Measurements from ENCODE around the gene RIN3. TPM values are rescaled to one million over a fixed set of nuclear protein-coding genes. Genes with fewer than 3 reads are reported as not detected.

The RIN3 gene
- total RNA-seq, 1 donor from 2014 or later, result 0.22 TPM

GRCh38 chr14:92599811-92600210 is 86.2 kb downstream of the RIN3 start:
- peaks cover 17% of the 10 kb centered on the region for H3K4me1 Mint-ChIP-seq
- Histone ChIP-seq H3K4me2 (no peak overlapping the region), H3K27ac (no peak overlapping the region), H3K4me3 (no peak overlapping the region), H3K79me2 (ENCODE audit: low read depth) (no peaks in the 10 kb centered on the region), H3K9ac (no peak overlapping the region), H3K27me3 (no peaks in the 10 kb centered on the region), H3K36me3 (no peaks in the 10 kb centered on the region), H4K20me1 (ENCODE audit: low read depth) (no peaks in the 10 kb centered on the region), H3K9me3 (ENCODE audit: low read depth) (no peaks in the 10 kb centered on the region), H2AFZ (replicated peaks) (no peak overlapping the region), H3K4me1 (peaks cover 6% of the 10 kb centered on the region), H3F3A (ENCODE audit: low read depth) (no peaks in the 10 kb centered on the region)
- DNase-seq (ENCODE audit: low spot score), result no peak
- H3K27ac Mint-ChIP-seq, result no peak overlapping the region
- no peak for TF ChIP-seq EZH2phosphoT487 (IDR thresholded peaks at IDR 0.05)
- TF ChIP-seq, protein P1, sequence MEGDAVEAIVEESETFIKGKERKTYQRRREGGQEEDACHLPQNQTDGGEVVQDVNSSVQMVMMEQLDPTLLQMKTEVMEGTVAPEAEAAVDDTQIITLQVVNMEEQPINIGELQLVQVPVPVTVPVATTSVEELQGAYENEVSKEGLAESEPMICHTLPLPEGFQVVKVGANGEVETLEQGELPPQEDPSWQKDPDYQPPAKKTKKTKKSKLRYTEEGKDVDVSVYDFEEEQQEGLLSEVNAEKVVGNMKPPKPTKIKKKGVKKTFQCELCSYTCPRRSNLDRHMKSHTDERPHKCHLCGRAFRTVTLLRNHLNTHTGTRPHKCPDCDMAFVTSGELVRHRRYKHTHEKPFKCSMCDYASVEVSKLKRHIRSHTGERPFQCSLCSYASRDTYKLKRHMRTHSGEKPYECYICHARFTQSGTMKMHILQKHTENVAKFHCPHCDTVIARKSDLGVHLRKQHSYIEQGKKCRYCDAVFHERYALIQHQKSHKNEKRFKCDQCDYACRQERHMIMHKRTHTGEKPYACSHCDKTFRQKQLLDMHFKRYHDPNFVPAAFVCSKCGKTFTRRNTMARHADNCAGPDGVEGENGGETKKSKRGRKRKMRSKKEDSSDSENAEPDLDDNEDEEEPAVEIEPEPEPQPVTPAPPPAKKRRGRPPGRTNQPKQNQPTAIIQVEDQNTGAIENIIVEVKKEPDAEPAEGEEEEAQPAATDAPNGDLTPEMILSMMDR (IDR thresholded peaks at IDR 0.05), result no peak
- no peak for TF ChIP-seq EZH2 (IDR thresholded peaks at IDR 0.05)
- H3K9me3 Mint-ChIP-seq, result no peaks in the 10 kb centered on the region
- H3K36me3 Mint-ChIP-seq, result no peaks in the 10 kb centered on the region
- no peak overlapping the region for H3K4me3 Mint-ChIP-seq
- H3K27me3 Mint-ChIP-seq (ENCODE audit: insufficient read depth, low read depth), result peaks cover 9% of the 10 kb centered on the region

GRCh38 chr14:92600318-92601053 is 86.9 kb downstream of the RIN3 start:
- no peak overlapping the region for H3K27ac ChIP-seq
- H3K36me3 ChIP-seq, result no peaks in the 10 kb centered on the region
- no peaks in the 10 kb centered on the region for H3F3A ChIP-seq (ENCODE audit: low read depth)
- H3K36me3 Mint-ChIP-seq, result no peaks in the 10 kb centered on the region
- H3K27me3 Mint-ChIP-seq (ENCODE audit: insufficient read depth, low read depth), result peaks cover 9% of the 10 kb centered on the region
- no peak overlapping the region for H3K4me3 Mint-ChIP-seq
- H4K20me1 ChIP-seq (ENCODE audit: low read depth), result no peaks in the 10 kb centered on the region
- peaks cover 6% of the 10 kb centered on the region for H3K4me1 ChIP-seq
- H3K9me3 ChIP-seq (ENCODE audit: low read depth), result no peaks in the 10 kb centered on the region
- TF ChIP-seq, protein P1 (IDR thresholded peaks at IDR 0.05), result no peak
- no peak for TF ChIP-seq EZH2 (IDR thresholded peaks at IDR 0.05)
- TF ChIP-seq EZH2phosphoT487 (IDR thresholded peaks at IDR 0.05), result no peak
- no peaks in the 10 kb centered on the region for H3K9me3 Mint-ChIP-seq
- no peaks in the 10 kb centered on the region for H3K27me3 ChIP-seq
- H2AFZ ChIP-seq (replicated peaks), result no peak overlapping the region
- no peaks in the 10 kb centered on the region for H3K79me2 ChIP-seq (ENCODE audit: low read depth)
- H3K4me1 Mint-ChIP-seq, result peaks cover 17% of the 10 kb centered on the region
- H3K4me2 ChIP-seq, result no peak overlapping the region
- H3K9ac ChIP-seq, result no peak overlapping the region
- H3K27ac Mint-ChIP-seq, result peak overlapping the region; percentile 85
- no peak overlapping the region for H3K4me3 ChIP-seq
- DNase-seq (ENCODE audit: low spot score), result no peak

DNA sequence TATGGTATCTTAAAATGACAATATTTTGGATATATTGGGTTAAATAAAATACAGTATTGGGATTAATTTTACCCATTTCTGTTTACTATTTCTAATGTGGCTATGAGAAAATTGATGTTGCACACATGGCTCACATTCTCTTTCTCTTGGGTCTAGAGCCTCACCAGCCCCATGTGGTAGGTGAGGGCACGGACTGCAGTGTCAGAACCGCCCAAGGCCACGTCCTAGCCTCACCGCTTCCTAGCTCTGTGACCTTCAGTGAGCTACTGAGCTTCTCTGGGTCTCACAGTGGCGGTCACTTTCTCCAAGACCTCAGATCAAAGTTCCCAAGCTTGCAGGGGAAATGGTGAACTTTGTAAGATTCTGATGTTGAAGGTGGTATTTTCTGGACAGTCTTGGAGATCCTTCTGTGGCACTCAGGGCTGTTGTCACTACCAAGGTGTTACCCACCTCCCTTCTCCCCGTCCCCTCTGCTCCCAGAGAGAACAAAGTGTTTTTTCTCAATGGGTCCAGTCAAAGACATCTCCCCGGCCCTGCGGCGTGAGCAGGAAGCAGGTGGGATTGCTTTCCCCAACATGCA is 87.6 kb downstream of the RIN3 start:
- no peak overlapping the region for H3K27ac Mint-ChIP-seq
- no peaks in the 10 kb centered on the region for H3K36me3 Mint-ChIP-seq
- H3K4me1 Mint-ChIP-seq, result peaks cover 17% of the 10 kb centered on the region
- no peaks in the 10 kb centered on the region for H3K9me3 ChIP-seq (ENCODE audit: low read depth)
- H3K27me3 Mint-ChIP-seq (ENCODE audit: insufficient read depth, low read depth), result peaks cover 9% of the 10 kb centered on the region
- H3K4me3 Mint-ChIP-seq, result no peak overlapping the region
- TF ChIP-seq EZH2 (IDR thresholded peaks at IDR 0.05) (no peak), EZH2phosphoT487 (IDR thresholded peaks at IDR 0.05) (no peak)
- TF ChIP-seq, protein P1 (IDR thresholded peaks at IDR 0.05), result no peak
- H3K9me3 Mint-ChIP-seq, result no peaks in the 10 kb centered on the region
- H3K4me3 ChIP-seq, result no peak overlapping the region
- no peak overlapping the region for H2AFZ ChIP-seq (replicated peaks)
- H3K79me2 ChIP-seq (ENCODE audit: low read depth), result no peaks in the 10 kb centered on the region
- DNase-seq (ENCODE audit: low spot score), result no peak
- no peak overlapping the region for H3K4me2 ChIP-seq
- no peaks in the 10 kb centered on the region for H3K27me3 ChIP-seq
- no peaks in the 10 kb centered on the region for H3F3A ChIP-seq (ENCODE audit: low read depth)
- no peak overlapping the region for H3K9ac ChIP-seq
- peaks cover 6% of the 10 kb centered on the region for H3K4me1 ChIP-seq
- H4K20me1 ChIP-seq (ENCODE audit: low read depth), result no peaks in the 10 kb centered on the region
- H3K36me3 ChIP-seq, result no peaks in the 10 kb centered on the region
- H3K27ac ChIP-seq, result no peak overlapping the region

Measured in neural progenitor cell (in vitro differentiated cells).